GM12872 (cell line): Measurements from ENCODE around the gene DAGLA.

ENCODE experiments used
- CTCF ChIP-seq: IDR thresholded peaks from 3 replicates; pipeline ENCODE4 v1.5.1; 2011; ENCODE audit warnings: low read depth, mild to moderate bottlenecking, low read length, moderate library complexity; ENCODE audit not compliant: insufficient read depth

The DAGLA gene

GRCh38 chr11:61700212-61700611 lies 20.0 kb downstream of the DAGLA start:
- no peak for TF ChIP-seq CTCF

- TF ChIP-seq CTCF, result no peak
Measured at GRCh38 chr11:61700720-61701119, 20.5 kb downstream of the DAGLA start.

- TF ChIP-seq CTCF, result peak; percentile 46
Measured at GRCh38 chr11:61701242-61701886, 21.2 kb downstream of the DAGLA start.

GRCh38 chr11:61702701-61703312 lies 22.6 kb downstream of the DAGLA start:
- no peak for TF ChIP-seq CTCF

GRCh38 chr11:61704838-61705237 lies 24.6 kb downstream of the DAGLA start:
- TF ChIP-seq CTCF, result no peak

GRCh38 chr11:61706452-61707400 lies 26.5 kb downstream of the DAGLA start:
- no peak for TF ChIP-seq CTCF

GRCh38 chr11:61707574-61707973 lies 27.4 kb downstream of the DAGLA start:
- TF ChIP-seq CTCF, result no peak
